Loucy (cell line): ENCODE measurements around the gene NUP214.

Experiments
- H2AFZ ChIP-seq: fragments of 200-600 bp; sonication (generic); 2 replicates; pipeline ENCODE4 v1.6.0; 2016; ENCODE audit warnings: antibody characterized with exemption, mild to moderate bottlenecking, low read length, moderate library complexity
- H3F3A ChIP-seq: fragments of 200-600 bp; 2 replicates; pipeline ENCODE4 v1.6.0; 2016; ENCODE audit warnings: antibody characterized with exemption, low read depth, mild to moderate bottlenecking
- H3K27me3 ChIP-seq: fragments of 200-600 bp; sonication (generic); 2 replicates; pipeline ENCODE4 v1.6.1; 2014; ENCODE audit warnings: low read length, mild to moderate bottlenecking; ENCODE audit not compliant: insufficient read depth, poor library complexity, severe bottlenecking
- H3K36me3 ChIP-seq: fragments of 200-600 bp; sonication (generic); 2 replicates; pipeline ENCODE4 v1.6.1; 2016; ENCODE audit warnings: low read length; ENCODE audit not compliant: insufficient read depth
- H3K4me1 ChIP-seq: fragments of 200-600 bp; sonication (generic); 2 replicates; pipeline ENCODE4 v1.5.1; 2014; ENCODE audit warnings: low read length, mild to moderate bottlenecking; ENCODE audit not compliant: insufficient read depth, poor library complexity, severe bottlenecking
- H3K4me2 ChIP-seq: fragments of 200-600 bp; sonication (generic); 2 replicates; pipeline ENCODE4 v1.6.0; 2014; ENCODE audit warnings: antibody characterized with exemption, low read length, low read depth, mild to moderate bottlenecking; ENCODE audit not compliant: poor library complexity, severe bottlenecking
- H3K4me3 ChIP-seq: fragments of 200-600 bp; sonication (generic); 2 replicates; pipeline ENCODE4 v1.5.1; 2014; ENCODE audit warnings: low read length, mild to moderate bottlenecking, mixed read lengths; ENCODE audit not compliant: poor library complexity, severe bottlenecking
- H3K79me2 ChIP-seq: fragments of 200-600 bp; sonication (generic); 2 replicates; pipeline ENCODE4 v1.6.1; 2014; ENCODE audit warnings: low read length; ENCODE audit not compliant: insufficient read depth
- H3K9ac ChIP-seq: fragments of 200-600 bp; sonication (generic); 2 replicates; pipeline ENCODE4 v1.6.0; 2014; ENCODE audit warnings: mild to moderate bottlenecking, low read depth, low read length, moderate library complexity; ENCODE audit not compliant: poor library complexity, severe bottlenecking
- H3K9me2 ChIP-seq: fragments of 200-600 bp; sonication (generic); replicated peaks from 2 replicates; pipeline ENCODE4 v1.6.1; 2016; ENCODE audit warnings: low read depth, low read length, mixed read lengths
- H3K9me3 ChIP-seq: fragments of 200-600 bp; sonication (generic); 2 replicates; pipeline ENCODE4 v1.6.1; 2014; ENCODE audit warnings: mild to moderate bottlenecking, antibody characterized with exemption, low read length, low read depth; ENCODE audit not compliant: insufficient read depth
- H4K20me1 ChIP-seq: fragments of 200-600 bp; sonication (generic); 2 replicates; pipeline ENCODE4 v1.6.0; 2014; ENCODE audit warnings: antibody characterized with exemption, low read length, mild to moderate bottlenecking; ENCODE audit not compliant: insufficient read depth, poor library complexity, severe bottlenecking
- EZH2phosphoT487 ChIP-seq: fragments of 200-600 bp; IDR thresholded peaks from 2 replicates; pipeline ENCODE4 v1.6.1; 2018; ENCODE audit warnings: antibody characterized with exemption, mild to moderate bottlenecking, moderate library complexity, borderline replicate concordance
- TF ChIP-seq, protein P1 (sequence below): fragments of 200-600 bp; sonication (generic); conservative IDR thresholded peaks from 2 replicates; pipeline ENCODE4 v1.5.1; 2014; ENCODE audit warnings: mild to moderate bottlenecking, antibody characterized with exemption, low read length

Gene NUP214

DNA sequence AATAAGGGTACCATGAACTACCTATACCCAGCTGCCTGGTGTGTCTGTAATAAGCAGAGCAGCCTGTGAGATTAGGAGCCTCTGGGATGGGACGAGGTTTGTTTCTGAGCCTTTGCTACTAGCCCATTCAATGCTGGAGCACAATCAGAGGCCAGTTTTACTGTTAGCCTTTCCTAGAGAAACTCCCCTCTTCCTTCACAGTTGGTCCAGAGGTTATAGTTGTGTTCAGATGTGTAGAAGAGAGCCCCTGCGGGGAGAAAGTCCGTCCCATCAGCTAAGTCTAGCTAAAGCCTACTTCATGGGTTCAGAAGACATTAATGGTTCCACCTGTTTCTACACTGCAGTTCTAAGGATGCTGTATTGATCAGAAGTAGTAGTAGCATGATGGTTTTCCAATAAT is 16.8 kb downstream of the NUP214 start:
- Histone ChIP-seq H2AFZ (no peak overlapping the region), H3K9me3 (no peaks in the 10 kb centered on the region), H4K20me1 (no peaks in the 10 kb centered on the region), H3K36me3 (peaks cover 58% of the 10 kb centered on the region; the same call in 1 of the 2 replicates), H3K79me2 (no peaks in the 10 kb centered on the region), H3K27me3 (no peaks in the 10 kb centered on the region), H3K4me2 (no peak overlapping the region), H3K9ac (no peak overlapping the region), H3K4me3 (no peak overlapping the region), H3F3A (no peaks in the 10 kb centered on the region), H3K4me1 (no peaks in the 10 kb centered on the region), H3K9me2 (no peaks in the 10 kb centered on the region)
- TF ChIP-seq, protein P1, sequence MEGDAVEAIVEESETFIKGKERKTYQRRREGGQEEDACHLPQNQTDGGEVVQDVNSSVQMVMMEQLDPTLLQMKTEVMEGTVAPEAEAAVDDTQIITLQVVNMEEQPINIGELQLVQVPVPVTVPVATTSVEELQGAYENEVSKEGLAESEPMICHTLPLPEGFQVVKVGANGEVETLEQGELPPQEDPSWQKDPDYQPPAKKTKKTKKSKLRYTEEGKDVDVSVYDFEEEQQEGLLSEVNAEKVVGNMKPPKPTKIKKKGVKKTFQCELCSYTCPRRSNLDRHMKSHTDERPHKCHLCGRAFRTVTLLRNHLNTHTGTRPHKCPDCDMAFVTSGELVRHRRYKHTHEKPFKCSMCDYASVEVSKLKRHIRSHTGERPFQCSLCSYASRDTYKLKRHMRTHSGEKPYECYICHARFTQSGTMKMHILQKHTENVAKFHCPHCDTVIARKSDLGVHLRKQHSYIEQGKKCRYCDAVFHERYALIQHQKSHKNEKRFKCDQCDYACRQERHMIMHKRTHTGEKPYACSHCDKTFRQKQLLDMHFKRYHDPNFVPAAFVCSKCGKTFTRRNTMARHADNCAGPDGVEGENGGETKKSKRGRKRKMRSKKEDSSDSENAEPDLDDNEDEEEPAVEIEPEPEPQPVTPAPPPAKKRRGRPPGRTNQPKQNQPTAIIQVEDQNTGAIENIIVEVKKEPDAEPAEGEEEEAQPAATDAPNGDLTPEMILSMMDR: no peak
- no peak for TF ChIP-seq EZH2phosphoT487

DNA sequence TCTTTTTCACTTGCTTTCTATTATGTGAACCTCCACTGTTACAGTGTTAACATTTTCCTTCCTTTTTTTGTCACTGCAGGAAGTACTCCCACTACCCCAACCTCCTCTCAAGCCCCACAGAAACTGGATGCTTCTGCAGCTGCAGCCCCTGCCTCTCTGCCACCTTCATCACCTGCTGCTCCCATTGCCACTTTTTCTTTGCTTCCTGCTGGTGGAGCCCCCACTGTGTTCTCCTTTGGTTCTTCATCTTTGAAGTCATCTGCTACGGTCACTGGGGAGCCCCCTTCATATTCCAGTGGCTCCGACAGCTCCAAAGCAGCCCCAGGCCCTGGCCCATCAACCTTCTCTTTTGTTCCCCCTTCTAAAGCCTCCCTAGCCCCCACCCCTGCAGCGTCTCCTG is 18.8 kb downstream of the NUP214 start:
- TF ChIP-seq EZH2phosphoT487: no peak
- TF ChIP-seq, protein P1: no peak
- peaks cover 74% of the 10 kb centered on the region; the same call in 1 of the 2 replicates for H3K36me3 ChIP-seq

DNA sequence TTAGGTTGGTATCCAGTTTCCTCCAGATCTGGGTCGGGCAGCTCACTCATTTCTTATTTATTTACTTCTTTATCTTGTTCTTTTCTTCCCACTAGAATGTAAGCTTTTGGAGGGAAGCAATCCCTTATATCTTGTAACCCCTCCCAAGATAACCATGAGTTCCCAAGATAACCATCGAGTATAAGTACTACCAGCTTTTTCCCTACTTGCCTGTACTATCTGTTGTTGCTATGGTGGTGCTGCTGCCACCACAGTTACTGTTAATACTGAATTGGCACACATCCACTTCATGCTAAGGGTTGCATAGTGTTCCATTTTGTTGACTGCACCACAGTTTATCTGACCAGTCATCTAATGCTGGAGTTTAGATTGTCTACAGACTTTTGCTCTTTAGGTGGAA is 19.9 kb downstream of the NUP214 start:
- no peak for TF ChIP-seq EZH2phosphoT487
- TF ChIP-seq, protein P1: no peak
- H3K9ac ChIP-seq: no peak overlapping the region
- H3K27me3 ChIP-seq: no peaks in the 10 kb centered on the region
- H4K20me1 ChIP-seq: no peaks in the 10 kb centered on the region
- no peak overlapping the region for H2AFZ ChIP-seq
- no peaks in the 10 kb centered on the region for H3F3A ChIP-seq
- H3K9me3 ChIP-seq: no peaks in the 10 kb centered on the region
- peaks cover 69% of the 10 kb centered on the region; the same call in 1 of the 2 replicates for H3K36me3 ChIP-seq
- H3K4me1 ChIP-seq: no peaks in the 10 kb centered on the region
- no peak overlapping the region for H3K4me2 ChIP-seq
- H3K9me2 ChIP-seq: no peaks in the 10 kb centered on the region
- H3K4me3 ChIP-seq: no peak overlapping the region
- H3K79me2 ChIP-seq: no peaks in the 10 kb centered on the region

More for the DNA sequence above, 18.8 kb downstream of the NUP214 start:
- H3K79me2 ChIP-seq: no peaks in the 10 kb centered on the region
- no peak overlapping the region for H3K4me2 ChIP-seq
- H3K4me1 ChIP-seq: no peaks in the 10 kb centered on the region
- H3F3A ChIP-seq: no peaks in the 10 kb centered on the region
- no peak overlapping the region for H3K9ac ChIP-seq
- no peaks in the 10 kb centered on the region for H3K9me2 ChIP-seq
- no peaks in the 10 kb centered on the region for H3K27me3 ChIP-seq
- H3K9me3 ChIP-seq: no peaks in the 10 kb centered on the region
- no peak overlapping the region for H3K4me3 ChIP-seq
- no peak overlapping the region for H2AFZ ChIP-seq
- H4K20me1 ChIP-seq: no peaks in the 10 kb centered on the region
